Vagina (tissue), 2 donors: Measurements from ENCODE around the gene DNAH7. TPM values are rescaled to one million over a fixed set of nuclear protein-coding genes. Genes with fewer than 3 reads are reported as not detected.

Source experiments
- DNase-seq, 2 donors: peaks; one replicate each; pipeline ENCODE4 v3.0.0-alpha.2; 2017; ENCODE audit errors: extremely low spot score in 2 of 2
- H3K27ac ChIP-seq: fragments of 200-600 bp; sonication (generic); one replicate; pipeline ENCODE4 v1.5.1; 2019
- H3K27me3 ChIP-seq: fragments of 200-600 bp; sonication (generic); one replicate; pipeline ENCODE4 v1.5.1; 2019
- H3K36me3 ChIP-seq, 2 donors: fragments of 200-600 bp; sonication (generic); one replicate each; pipeline ENCODE4 v1.5.1; 2017 to 2019
- H3K4me1 ChIP-seq: fragments of 200-600 bp; sonication (generic); one replicate; pipeline ENCODE4 v1.5.1; 2019
- H3K4me3 ChIP-seq, 2 donors: fragments of 200-600 bp; sonication (generic); 1 replicate in 1 of 2; 2 replicates in 1 of 2; pipeline ENCODE4 v1.5.1; 2016 to 2019
- H3K9me3 ChIP-seq: fragments of 200-600 bp; sonication (generic); one replicate; pipeline ENCODE4 v1.5.1; 2019
- POLR2A ChIP-seq, 2 donors: fragments of 450-650 bp; IDR thresholded peaks; one replicate each; pipeline ENCODE4 v1.6.1; 2017; ENCODE audit warnings: antibody characterized with exemption in 2 of 2, mild to moderate bottlenecking in 2 of 2, moderate library complexity in 2 of 2
- POLR2AphosphoS5 ChIP-seq, 2 donors: sonication (generic); formaldehyde crosslinking; IDR thresholded peaks; one replicate each; pipeline ENCODE4 v1.9.0; 2017; ENCODE audit warnings: antibody characterized with exemption in 2 of 2, mild to moderate bottlenecking in 2 of 2, low read depth in 1 of 2; ENCODE audit not compliant: insufficient read depth in 1 of 2
- intact Hi-C: fragments of 100-400 bp; cut with DNase I; formaldehyde crosslinking; loops from one replicate; pipeline ENCODE4 v1.15.1; 2023
- total RNA-seq: library from RNA; depleted of rRNA; stranded (reverse); fragments of >200 nt; gene quantifications from one replicate; pipeline ENCODE4 v1.2.3, GENCODE V29; 2016
- TF ChIP-seq, protein P1 (sequence below), 3 experiments: fragments of 450-650 bp in 2 of 3; fragments of 200-600 bp in 1 of 3; sonication (generic) in 1 of 3; IDR thresholded peaks; one replicate each; pipeline ENCODE4 v1.5.1; 2017 to 2019; ENCODE audit warnings: antibody characterized with exemption in 3 of 3, mild to moderate bottlenecking in 2 of 3, moderate library complexity in 2 of 3

The DNAH7 gene
- total RNA-seq, 1 donor from 2014 or later, result 0.49 TPM

DNA sequence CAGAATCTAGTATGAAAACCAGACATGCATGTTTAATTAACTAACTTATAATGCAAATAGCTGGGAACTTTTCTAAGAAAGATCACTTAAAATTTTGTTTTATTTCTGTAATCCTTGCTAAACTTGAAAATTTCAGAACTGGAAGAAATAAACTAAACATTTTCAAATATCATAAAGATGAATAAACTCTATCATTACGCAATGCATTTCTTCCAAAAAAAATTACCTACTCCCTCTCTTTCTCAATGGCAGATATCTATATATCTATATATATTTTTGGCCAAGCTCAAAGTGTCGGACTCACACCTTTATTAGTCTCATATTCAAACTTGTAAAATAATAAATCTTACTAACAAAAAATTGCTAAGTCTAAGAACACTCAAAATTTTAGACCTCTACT is 253.6 kb downstream of the DNAH7 start:
- no peaks in the 10 kb centered on the region for H3K36me3 ChIP-seq
- no peak overlapping the region for H3K27ac ChIP-seq
- H3K4me1 ChIP-seq, result no peaks in the 10 kb centered on the region
- H3K27me3 ChIP-seq, result no peaks in the 10 kb centered on the region
- H3K9me3 ChIP-seq, result no peaks in the 10 kb centered on the region
- intact Hi-C loops, result no loop called here
- TF ChIP-seq, protein P1, sequence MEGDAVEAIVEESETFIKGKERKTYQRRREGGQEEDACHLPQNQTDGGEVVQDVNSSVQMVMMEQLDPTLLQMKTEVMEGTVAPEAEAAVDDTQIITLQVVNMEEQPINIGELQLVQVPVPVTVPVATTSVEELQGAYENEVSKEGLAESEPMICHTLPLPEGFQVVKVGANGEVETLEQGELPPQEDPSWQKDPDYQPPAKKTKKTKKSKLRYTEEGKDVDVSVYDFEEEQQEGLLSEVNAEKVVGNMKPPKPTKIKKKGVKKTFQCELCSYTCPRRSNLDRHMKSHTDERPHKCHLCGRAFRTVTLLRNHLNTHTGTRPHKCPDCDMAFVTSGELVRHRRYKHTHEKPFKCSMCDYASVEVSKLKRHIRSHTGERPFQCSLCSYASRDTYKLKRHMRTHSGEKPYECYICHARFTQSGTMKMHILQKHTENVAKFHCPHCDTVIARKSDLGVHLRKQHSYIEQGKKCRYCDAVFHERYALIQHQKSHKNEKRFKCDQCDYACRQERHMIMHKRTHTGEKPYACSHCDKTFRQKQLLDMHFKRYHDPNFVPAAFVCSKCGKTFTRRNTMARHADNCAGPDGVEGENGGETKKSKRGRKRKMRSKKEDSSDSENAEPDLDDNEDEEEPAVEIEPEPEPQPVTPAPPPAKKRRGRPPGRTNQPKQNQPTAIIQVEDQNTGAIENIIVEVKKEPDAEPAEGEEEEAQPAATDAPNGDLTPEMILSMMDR (IDR thresholded peaks at IDR 0.05), result no peak
- TF ChIP-seq POLR2AphosphoS5 (IDR thresholded peaks at IDR 0.05; ENCODE audit: insufficient read depth in 1 of 2, low read depth in 1 of 2) (no peak), POLR2A (IDR thresholded peaks at IDR 0.05) (no peak)
- no peak for DNase-seq
- H3K4me3 ChIP-seq, result no peak overlapping the region

DNA sequence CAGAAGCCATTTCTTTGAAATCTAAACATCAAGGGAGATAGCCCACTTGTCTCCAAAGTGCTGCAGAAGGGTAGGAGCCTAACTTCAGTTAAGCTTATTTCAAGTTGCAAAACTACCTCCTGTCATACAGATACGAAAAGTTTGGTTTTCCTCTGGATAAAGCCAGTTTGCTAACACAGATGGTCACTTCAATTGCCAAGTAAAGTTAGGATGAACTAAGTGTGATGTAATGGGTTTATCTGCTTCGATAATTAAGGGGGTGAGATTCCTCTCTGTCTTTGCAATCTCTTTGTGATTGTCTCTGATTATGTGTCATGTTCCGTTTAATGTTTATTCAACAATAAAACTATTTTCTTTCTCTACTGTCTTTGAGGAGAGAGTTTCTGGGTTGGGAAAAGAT is 255.2 kb downstream of the DNAH7 start:
- DNase-seq, result no peak
- Histone ChIP-seq H3K27ac (no peak overlapping the region), H3K36me3 (no peaks in the 10 kb centered on the region), H3K27me3 (no peaks in the 10 kb centered on the region), H3K9me3 (no peaks in the 10 kb centered on the region), H3K4me3 (no peak overlapping the region), H3K4me1 (no peaks in the 10 kb centered on the region)
- intact Hi-C loops, result no loop called here
- TF ChIP-seq, protein P1 (IDR thresholded peaks at IDR 0.05), result no peak
- TF ChIP-seq POLR2A (IDR thresholded peaks at IDR 0.05), result no peak
- no peak for TF ChIP-seq POLR2AphosphoS5 (IDR thresholded peaks at IDR 0.05; ENCODE audit: insufficient read depth in 1 of 2, low read depth in 1 of 2)

DNA sequence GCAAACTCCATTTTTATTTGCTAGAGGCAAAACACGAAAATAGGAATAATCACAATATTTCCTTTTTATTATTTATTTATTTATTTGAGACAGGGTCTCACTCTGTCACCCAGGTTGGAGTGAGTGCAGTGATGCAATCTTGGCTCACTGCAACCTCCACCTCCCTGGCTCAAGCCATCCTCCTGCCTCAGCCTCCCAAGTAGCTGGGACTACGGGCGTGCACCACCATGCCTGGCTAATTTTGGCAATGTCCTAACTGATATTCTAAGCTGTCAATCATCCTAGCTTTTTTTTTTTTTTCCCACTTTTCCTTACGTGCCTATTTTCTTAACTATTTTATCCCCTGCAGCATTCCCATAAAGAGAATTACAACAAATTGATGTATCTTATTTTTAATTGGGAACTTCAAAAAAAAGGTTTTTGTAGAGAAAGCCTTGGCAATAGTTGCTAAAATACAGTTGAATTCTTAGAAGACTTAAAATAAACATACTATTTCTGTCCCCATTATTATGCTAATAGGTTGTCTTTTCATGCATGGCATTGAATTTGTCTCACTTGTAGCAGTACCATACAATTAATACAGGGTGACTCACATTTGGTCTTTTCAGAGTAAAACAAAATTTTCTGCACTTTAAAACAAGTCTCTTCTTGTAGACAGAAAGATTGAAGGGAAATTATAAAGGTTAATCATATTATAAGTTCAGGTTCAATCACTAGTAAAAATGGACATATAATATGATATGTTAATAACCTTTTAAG is 258.1 kb downstream of the DNAH7 start:
- no peaks in the 10 kb centered on the region for H3K9me3 ChIP-seq
- H3K27ac ChIP-seq, result no peak overlapping the region
- no peak for DNase-seq
- H3K4me1 ChIP-seq, result no peaks in the 10 kb centered on the region
- intact Hi-C loops, result no loop called here
- TF ChIP-seq, protein P1 (IDR thresholded peaks at IDR 0.05), result no peak
- TF ChIP-seq POLR2AphosphoS5 (IDR thresholded peaks at IDR 0.05; ENCODE audit: insufficient read depth in 1 of 2, low read depth in 1 of 2), result no peak
- TF ChIP-seq POLR2A (IDR thresholded peaks at IDR 0.05), result no peak
- H3K27me3 ChIP-seq, result no peaks in the 10 kb centered on the region
- no peaks in the 10 kb centered on the region for H3K36me3 ChIP-seq
- H3K4me3 ChIP-seq, result no peak overlapping the region

DNA sequence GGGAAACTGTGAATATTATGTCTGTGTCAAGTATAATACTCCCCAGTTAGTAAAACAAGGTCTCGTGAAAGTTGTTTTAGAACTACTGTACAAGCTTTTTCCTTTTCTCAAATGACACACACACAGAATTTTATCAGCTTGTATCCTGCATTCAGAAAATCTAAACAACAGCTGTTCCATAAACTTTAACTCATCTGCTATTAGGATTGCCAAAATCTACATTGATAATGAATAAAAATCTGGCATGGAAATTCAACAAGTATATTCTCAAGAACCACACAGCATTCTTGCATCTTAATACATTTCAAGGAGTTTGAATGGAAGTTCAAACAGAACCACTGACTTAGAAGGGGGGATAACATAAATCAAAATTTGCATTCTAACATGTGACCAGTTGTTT is 260.4 kb downstream of the DNAH7 start:
- Histone ChIP-seq H3K9me3 (no peaks in the 10 kb centered on the region), H3K36me3 (no peaks in the 10 kb centered on the region), H3K4me3 (no peak overlapping the region), H3K27me3 (no peaks in the 10 kb centered on the region), H3K4me1 (no peaks in the 10 kb centered on the region), H3K27ac (no peak overlapping the region)
- intact Hi-C loops, result no loop called here
- DNase-seq, result no peak
- TF ChIP-seq, protein P1 (IDR thresholded peaks at IDR 0.05), result no peak
- TF ChIP-seq POLR2A (IDR thresholded peaks at IDR 0.05) (no peak), POLR2AphosphoS5 (IDR thresholded peaks at IDR 0.05; ENCODE audit: insufficient read depth in 1 of 2, low read depth in 1 of 2) (no peak)

DNA sequence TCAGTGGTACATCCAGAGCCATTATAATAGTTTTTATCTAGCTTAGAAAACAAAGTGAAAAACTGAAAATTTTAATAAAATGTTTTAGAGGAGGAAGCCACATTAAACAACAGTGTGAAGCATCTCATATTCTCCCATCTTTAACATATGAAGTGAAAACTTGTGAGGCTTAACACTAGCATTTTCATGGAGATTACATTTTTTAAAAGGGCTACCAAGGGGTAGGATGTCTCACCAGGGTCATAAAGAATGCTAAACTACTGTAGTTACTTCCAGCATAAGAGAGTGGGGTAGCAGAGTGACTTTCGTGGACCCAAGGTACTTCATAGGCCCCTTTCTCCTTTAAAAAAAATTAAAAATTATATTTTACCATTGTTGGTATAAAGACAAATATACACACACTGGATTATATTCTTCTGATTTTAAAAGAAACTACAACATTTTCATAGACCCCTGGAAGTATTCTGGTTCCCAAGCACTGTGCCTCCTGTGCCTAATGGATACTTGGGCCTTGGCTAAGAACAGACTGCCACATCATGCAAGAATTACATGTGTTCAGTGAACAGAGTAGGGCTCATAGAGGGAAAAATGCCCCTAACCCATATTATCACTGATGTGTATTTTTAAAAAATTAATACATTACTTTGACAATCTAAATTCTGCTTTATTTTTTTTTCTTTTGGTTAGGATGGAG is 263.2 kb downstream of the DNAH7 start:
- Histone ChIP-seq H3K4me1 (no peaks in the 10 kb centered on the region), H3K4me3 (no peak overlapping the region), H3K27ac (no peak overlapping the region), H3K36me3 (no peaks in the 10 kb centered on the region), H3K9me3 (no peaks in the 10 kb centered on the region), H3K27me3 (no peaks in the 10 kb centered on the region)
- TF ChIP-seq, protein P1 (IDR thresholded peaks at IDR 0.05), result no peak
- TF ChIP-seq POLR2AphosphoS5 (IDR thresholded peaks at IDR 0.05; ENCODE audit: insufficient read depth in 1 of 2, low read depth in 1 of 2) (no peak), POLR2A (IDR thresholded peaks at IDR 0.05) (no peak)
- intact Hi-C loops, result no loop called here
- no peak for DNase-seq
